OCI-LY7 (cell line): ENCODE data around the gene MACROD2. TPM values are rescaled to one million over a fixed set of nuclear protein-coding genes. Genes with fewer than 3 reads are reported as not detected.

Experiments used
- BruUV-seq: library from RNA; stranded (reverse); fragments of 400-500 nt; replicated peaks from 2 replicates; lab custom pipeline; 2021; lab: Mats Ljungman, UMichigan
- CTCF ChIA-PET: fragments of 300-600 bp; sonication (Branson Sonifier 250); formaldehyde crosslinking; loops from one replicate; lab custom pipeline; 2022; ENCODE audit warnings: antibody characterized with exemption; ENCODE audit not compliant: unreplicated experiment; lab: Charles Lee
- POLR2A ChIA-PET: fragments of 300-600 bp; sonication (Branson Sonifier 250); formaldehyde crosslinking; loops from one replicate; lab custom pipeline; 2022; ENCODE audit warnings: antibody characterized with exemption; lab: Charles Lee
- DNase-seq: peaks from one replicate; pipeline ENCODE4 v3.0.0-alpha.2; 2015; ENCODE audit warnings: low spot score
- H2AFZ ChIP-seq: fragments of 200-600 bp; sonication (generic), shearing (Covaris generic); 2 replicates; pipeline ENCODE4 v1.6.1; 2014; ENCODE audit warnings: mild to moderate bottlenecking, antibody characterized with exemption, low read length, moderate library complexity
- H3K27ac ChIP-seq: fragments of 200-600 bp; sonication (generic); 2 replicates; pipeline ENCODE4 v1.5.1; 2014; ENCODE audit warnings: mixed run types, low read depth, mild to moderate bottlenecking, moderate library complexity, low read length, inconsistent platforms; ENCODE audit not compliant: poor library complexity, severe bottlenecking
- H3K36me3 ChIP-seq: fragments of 200-600 bp; sonication (generic); 2 replicates; pipeline ENCODE4 v1.6.1; 2014; ENCODE audit warnings: mild to moderate bottlenecking, antibody characterized with exemption, low read length, moderate library complexity, mixed read lengths; ENCODE audit not compliant: insufficient read depth
- H3K4me1 ChIP-seq: fragments of 200-600 bp; sonication (generic); 2 replicates; pipeline ENCODE4 v1.5.1; 2014; ENCODE audit warnings: mild to moderate bottlenecking, low read length; ENCODE audit not compliant: insufficient read depth, poor library complexity, severe bottlenecking
- H3K4me2 ChIP-seq: fragments of 200-600 bp; sonication (generic); 2 replicates; pipeline ENCODE4 v1.6.1; 2014; ENCODE audit warnings: mild to moderate bottlenecking, low read length
- H3K4me3 ChIP-seq: fragments of 200-600 bp; sonication (generic); 2 replicates; pipeline ENCODE4 v1.5.1; 2014; ENCODE audit warnings: mild to moderate bottlenecking, low read depth, low read length; ENCODE audit not compliant: poor library complexity, severe bottlenecking
- H3K79me2 ChIP-seq: fragments of 200-600 bp; sonication (generic); 2 replicates; pipeline ENCODE4 v1.6.1; 2016; ENCODE audit warnings: low read depth, mild to moderate bottlenecking, low read length, moderate library complexity, mixed read lengths; ENCODE audit not compliant: insufficient read depth
- H3K9me2 ChIP-seq: fragments of 200-600 bp; sonication (generic); 2 replicates; pipeline ENCODE4 v1.6.1; 2016; ENCODE audit warnings: mild to moderate bottlenecking, low read length, mixed read lengths; ENCODE audit not compliant: insufficient read depth
- H3K9me3 ChIP-seq: fragments of 200-600 bp; sonication (generic); 2 replicates; pipeline ENCODE4 v1.6.1; 2014; ENCODE audit warnings: mild to moderate bottlenecking, mixed run types, low read length, mixed read lengths
- H4K20me1 ChIP-seq: fragments of 200-600 bp; sonication (generic); 2 replicates; pipeline ENCODE4 v1.6.1; 2014; ENCODE audit warnings: mild to moderate bottlenecking, antibody characterized with exemption, low read length, moderate library complexity, mixed read lengths; ENCODE audit not compliant: insufficient read depth
- CTCF ChIP-seq: fragments of 200-600 bp; sonication (generic); conservative IDR thresholded peaks from 2 replicates; pipeline ENCODE4 v1.5.1; 2014; ENCODE audit warnings: mild to moderate bottlenecking, antibody characterized with exemption, low read length, moderate library complexity, mixed read lengths
- EZH2phosphoT487 ChIP-seq: fragments of 200-600 bp; sonication (generic); IDR thresholded peaks from 2 replicates; pipeline ENCODE4 v1.6.1; 2018; ENCODE audit warnings: low read depth, borderline replicate concordance, mild to moderate bottlenecking, mixed run types, antibody characterized with exemption, low read length, moderate library complexity, mixed read lengths
- intact Hi-C: fragments of 100-400 bp; cut with micrococcal nuclease; formaldehyde crosslinking; loops from one replicate; pipeline ENCODE4 v1.10.0; 2022; ENCODE audit not compliant: unreplicated experiment
- total RNA-seq, 2 experiments: library from RNA; depleted of rRNA in 1 of 2; stranded (reverse); fragments of >200 nt in 1 of 2; shearing (Covaris generic) in 1 of 2; gene quantifications; 2 replicates each; pipeline ENCODE4 v1.2.3, GENCODE V29; 2014 to 2022

Gene MACROD2
- total RNA-seq, 2 experiments from 2014 or later, result 0.09 to 4.5 TPM

DNA sequence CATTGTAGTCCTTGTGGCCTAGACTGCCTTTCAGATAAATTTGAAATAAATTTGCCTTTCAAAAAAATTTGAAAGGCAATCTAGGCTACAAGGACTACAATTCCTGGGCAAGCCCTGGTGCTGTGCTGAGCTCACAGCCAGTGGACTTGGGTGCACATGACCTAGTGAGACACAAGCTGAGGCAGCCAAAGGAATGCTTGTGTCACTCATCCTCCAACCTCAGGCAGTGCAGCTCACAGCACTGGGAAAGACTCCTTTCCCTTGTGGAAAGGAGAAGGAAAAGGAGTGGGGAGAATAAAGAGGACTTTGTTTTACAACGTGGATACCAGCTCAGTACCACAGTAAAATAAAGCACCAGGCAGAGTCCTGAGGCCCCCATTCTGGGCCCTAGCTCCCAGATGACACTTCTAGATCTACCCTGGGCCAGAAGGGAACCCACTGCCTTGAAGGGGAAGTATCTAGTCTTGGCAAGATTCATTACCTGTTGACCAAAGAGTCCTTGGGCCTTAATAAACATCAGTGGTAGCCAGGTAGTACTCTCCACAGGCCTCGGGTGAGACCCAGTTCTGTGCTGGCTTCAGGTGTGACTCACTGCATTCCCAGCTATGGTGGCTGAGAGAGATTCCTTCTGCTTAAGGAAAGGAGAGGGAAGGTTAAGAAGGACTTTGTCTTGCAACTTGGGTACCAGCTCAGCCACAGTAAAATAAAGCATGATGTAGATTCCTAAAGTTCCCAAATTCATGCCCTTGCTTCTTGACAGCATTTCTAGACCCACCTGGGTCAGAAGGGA is 1001.8 kb downstream of the MACROD2 start:
- no peak for TF ChIP-seq CTCF
- no peak for TF ChIP-seq EZH2phosphoT487
- intact Hi-C loops, result no loop called here
- Histone ChIP-seq H3K36me3 (no peaks in the 10 kb centered on the region), H4K20me1 (no peaks in the 10 kb centered on the region), H3K4me1 (no peaks in the 10 kb centered on the region), H3K4me2 (no peak overlapping the region), H3K9me2 (no peaks in the 10 kb centered on the region), H3K79me2 (no peaks in the 10 kb centered on the region), H2AFZ (no peak overlapping the region), H3K4me3 (no peak overlapping the region), H3K27ac (no peak overlapping the region), H3K9me3 (no peaks in the 10 kb centered on the region)
- ChIA-PET POLR2A (no interaction called here), CTCF (no interaction called here)
- no TSS peak for BruUV-seq
- DNase-seq, result no peak

GRCh38 chr20:14997791-14998190 is 1002.5 kb downstream of the MACROD2 start:
- no peaks in the 10 kb centered on the region for H3K9me2 ChIP-seq
- ChIA-PET POLR2A (no interaction called here), CTCF (no interaction called here)
- no peaks in the 10 kb centered on the region for H3K9me3 ChIP-seq
- H4K20me1 ChIP-seq, result no peaks in the 10 kb centered on the region
- TF ChIP-seq EZH2phosphoT487 (no peak), CTCF (no peak)
- no peaks in the 10 kb centered on the region for H3K4me1 ChIP-seq
- H3K4me2 ChIP-seq, result no peak overlapping the region
- no TSS peak for BruUV-seq
- H3K36me3 ChIP-seq, result no peaks in the 10 kb centered on the region
- intact Hi-C loops, result no loop called here
- DNase-seq, result no peak
- H2AFZ ChIP-seq, result no peak overlapping the region
- no peak overlapping the region for H3K4me3 ChIP-seq
- no peaks in the 10 kb centered on the region for H3K79me2 ChIP-seq
- no peak overlapping the region for H3K27ac ChIP-seq
